HEK293 (cell line): ENCODE data around the gene TDO2.

ENCODE experiments used
- BCL11A ChIP-seq: fragments of 450-650 bp; formaldehyde crosslinking; IDR thresholded peaks from 2 replicates; pipeline ENCODE4 v1.5.1; 2016; ENCODE audit warnings: low read depth, missing biosample characterization, missing genetic modification characterization
- CTCF ChIP-seq: fragments of 450-650 bp; formaldehyde crosslinking; IDR thresholded peaks from 2 replicates; pipeline ENCODE4 v1.5.1; 2016; ENCODE audit warnings: missing biosample characterization, missing genetic modification characterization
- EGR2 ChIP-seq: fragments of 450-650 bp; formaldehyde crosslinking; IDR thresholded peaks from 2 replicates; pipeline ENCODE4 v1.5.1; 2016; ENCODE audit warnings: low read depth, missing biosample characterization, missing genetic modification characterization
- ZBTB21 ChIP-seq: fragments of 450-650 bp; formaldehyde crosslinking; IDR thresholded peaks from 2 replicates; pipeline ENCODE4 v1.5.1; 2017; ENCODE audit warnings: missing biosample characterization, missing genetic modification characterization
- ZNF785 ChIP-seq: fragments of 450-650 bp; formaldehyde crosslinking; IDR thresholded peaks from 2 replicates; pipeline ENCODE4 v1.5.1; 2016; ENCODE audit warnings: missing biosample characterization, missing genetic modification characterization

GRCh38 chr4:155914782-155915181, 11.3 kb downstream of the TDO2 start:
- TF ChIP-seq CTCF (tag by site-specific recombination) (no peak), ZBTB21 (tag by site-specific recombination) (no peak), ZNF785 (tag by site-specific recombination) (no peak), EGR2 (tag by site-specific recombination) (no peak), BCL11A (tag by site-specific recombination) (no peak)
